HS-5 (cell line): Measurements from ENCODE around the gene NANOS3.
"Not testable (repeated sequence)": the region's sequence is repeated elsewhere in the genome, so short reads cannot be mapped to it uniquely, and the experiment has no call there.

ENCODE experiments used
- DNase-seq: peaks from one replicate; pipeline ENCODE4 v3.0.0-alpha.2; 2012; ENCODE audit warnings: low read depth

Gene NANOS3

DNA sequence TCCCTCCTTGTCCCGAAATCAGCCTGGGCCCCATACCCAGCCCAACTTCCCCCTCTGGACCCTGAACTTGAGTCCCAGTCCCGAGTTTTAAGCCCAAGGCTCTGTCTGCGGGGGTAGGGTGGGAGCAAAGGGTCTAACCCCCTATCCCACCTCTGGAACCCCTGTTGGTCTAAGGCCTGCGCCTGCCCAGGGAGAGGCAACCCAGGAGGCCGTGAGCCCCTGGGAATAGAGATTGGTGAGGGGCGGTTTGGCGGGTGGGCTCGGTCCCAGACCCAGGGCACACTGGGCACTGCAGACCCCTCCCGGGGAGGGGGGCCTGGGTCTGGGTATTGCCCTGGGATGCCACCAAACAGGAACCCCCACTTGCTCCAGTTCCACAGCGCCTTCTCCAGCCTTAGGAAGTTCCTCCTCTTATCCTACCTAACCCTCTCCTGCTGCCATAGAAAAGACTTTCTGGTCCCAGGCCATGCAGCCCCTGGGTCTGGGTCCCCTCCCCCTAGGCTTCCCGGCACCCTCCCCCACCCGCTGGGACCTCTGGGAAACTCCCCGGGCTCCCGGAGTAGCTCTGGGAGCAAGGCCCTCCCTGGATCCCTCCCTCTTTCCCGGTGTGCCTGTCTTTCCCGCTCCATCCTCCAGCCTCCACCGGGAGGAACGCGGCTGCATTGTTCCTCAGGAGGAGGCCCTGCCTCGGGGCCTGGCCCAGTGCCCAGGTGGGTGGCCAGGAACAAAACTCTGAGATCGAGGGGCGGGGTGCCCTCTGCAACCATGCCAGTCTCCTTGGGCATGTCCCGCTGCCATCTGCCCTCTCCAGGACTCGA lies 33.6 kb upstream of the NANOS3 start:
- no peak for DNase-seq

DNA sequence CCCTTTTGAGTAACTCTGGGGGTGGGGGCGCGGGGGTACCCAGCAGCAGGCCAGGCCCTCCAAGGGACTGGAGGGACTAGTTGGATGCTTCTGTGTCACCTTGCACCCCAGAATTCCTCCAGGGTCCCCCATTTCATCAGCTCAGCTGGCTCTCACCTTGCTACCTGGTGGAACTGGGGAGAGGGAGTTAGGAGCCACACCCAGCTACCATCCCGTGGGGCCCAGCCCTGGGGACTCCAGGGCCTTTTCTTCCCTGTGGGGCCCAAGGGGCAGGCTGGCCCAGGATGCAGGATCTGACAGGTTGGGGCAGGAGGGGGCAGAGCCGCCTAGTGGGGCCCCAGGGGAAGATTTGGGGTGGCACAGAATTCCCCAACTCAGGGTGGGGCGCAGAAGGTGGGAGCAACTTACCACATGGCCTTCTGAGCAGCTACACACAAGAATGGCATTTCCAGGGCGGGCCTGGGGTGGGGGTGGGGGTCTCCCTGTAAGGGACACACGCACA lies 32.8 kb upstream of the NANOS3 start:
- no peak for DNase-seq

DNA sequence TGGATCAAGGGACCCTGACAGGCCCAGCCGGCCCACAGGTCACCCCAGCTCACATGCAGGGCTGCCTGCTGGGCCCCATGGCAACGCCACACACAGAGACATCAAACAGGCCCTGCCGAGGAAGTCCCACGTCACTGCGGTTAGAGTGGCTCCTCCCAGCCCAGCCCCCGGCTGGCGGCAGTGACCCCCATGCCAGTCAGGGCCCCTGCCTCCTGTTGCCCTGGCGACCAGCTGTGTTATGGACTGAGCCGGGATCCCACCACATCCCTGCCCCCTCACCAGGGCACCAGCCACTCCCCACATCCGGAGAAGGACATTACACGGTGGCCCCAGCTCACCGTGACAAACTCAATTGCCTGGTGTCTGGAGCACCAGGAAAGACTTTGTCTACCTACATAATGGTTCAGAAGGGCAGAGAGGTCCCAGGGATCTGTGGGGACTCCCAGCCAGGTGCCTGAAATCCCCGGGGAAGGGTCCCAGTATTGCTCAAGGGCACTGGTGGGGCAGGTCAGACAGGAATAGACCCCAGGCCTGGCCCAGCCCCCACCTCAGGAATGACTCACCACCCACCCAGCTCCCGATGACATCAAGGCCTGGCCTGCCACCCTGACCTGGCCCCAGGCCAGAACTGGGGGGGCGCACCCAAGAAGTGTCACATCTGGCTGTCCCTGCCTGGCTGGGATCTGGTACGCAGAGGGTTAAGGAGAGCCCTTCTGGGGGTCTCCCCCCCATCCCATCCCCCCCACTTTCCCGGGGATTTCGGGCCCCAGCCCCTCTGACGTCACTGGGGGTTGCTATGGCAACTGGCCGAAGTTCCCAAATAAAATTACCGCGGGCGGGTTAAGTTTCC lies 30.2 kb upstream of the NANOS3 start:
- DNase-seq = peak; percentile 83

DNA sequence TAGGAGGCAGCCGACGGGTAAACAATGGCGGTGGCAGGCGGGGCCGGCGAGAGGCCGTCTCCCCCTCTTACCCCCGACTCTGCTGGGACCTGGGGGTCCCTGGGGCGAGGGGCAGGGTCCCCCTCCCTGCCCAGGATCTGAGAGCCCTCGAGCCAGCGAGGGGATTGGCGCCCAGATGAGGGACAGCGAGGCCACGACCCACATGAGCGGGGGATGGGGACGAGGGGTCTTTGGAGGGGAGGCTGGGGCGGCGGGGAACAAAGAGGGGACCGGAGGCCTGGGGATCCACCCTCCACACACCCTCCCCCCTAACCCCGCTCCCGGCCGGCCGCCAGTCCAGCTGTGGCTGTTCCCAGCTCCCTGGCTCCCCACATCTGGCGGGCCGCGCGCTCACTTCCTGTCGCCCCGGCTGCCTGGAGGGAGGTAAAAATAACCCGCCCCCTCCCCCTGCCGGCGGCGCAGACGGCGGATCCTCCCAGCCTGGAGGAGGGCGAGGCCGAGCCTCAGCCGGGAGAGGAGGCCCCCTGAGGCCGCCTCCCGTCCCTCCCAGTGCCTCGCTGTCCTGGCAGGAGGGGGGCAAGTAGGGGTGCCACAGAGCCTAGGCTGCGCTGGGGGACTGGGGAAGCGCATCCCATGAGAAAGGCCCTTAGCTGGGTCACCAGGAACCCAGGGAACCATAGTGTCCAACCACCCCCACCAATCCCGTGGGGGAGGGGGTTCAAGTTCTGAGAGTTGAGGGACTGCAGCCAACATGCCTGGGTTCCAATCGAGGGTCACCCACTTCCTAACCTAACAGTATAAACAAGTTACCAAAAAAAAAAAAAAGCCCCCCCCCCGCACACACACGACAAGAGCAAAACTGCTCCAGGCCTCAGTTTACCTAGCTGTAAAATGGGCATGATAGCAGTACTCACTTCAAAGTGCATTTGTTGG lies 29.3 kb upstream of the NANOS3 start:
- peak; percentile 74 for DNase-seq

DNA sequence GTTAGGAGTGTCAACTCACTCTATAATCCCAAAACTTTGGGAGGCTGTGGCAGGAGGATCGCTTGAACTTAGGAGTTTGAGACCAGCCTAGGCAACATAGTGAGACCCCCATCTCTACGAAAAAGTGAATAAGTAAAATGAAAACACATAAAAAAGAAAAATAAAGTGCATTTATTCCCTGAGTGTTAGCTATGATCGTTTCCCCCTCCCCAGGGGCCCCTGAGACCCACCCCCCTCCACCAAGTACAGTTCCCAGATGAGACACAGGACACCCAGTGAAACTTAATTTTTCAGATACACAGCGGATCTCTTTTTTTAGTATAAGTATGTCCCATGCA lies 28.6 kb upstream of the NANOS3 start:
- DNase-seq = no peak

DNA sequence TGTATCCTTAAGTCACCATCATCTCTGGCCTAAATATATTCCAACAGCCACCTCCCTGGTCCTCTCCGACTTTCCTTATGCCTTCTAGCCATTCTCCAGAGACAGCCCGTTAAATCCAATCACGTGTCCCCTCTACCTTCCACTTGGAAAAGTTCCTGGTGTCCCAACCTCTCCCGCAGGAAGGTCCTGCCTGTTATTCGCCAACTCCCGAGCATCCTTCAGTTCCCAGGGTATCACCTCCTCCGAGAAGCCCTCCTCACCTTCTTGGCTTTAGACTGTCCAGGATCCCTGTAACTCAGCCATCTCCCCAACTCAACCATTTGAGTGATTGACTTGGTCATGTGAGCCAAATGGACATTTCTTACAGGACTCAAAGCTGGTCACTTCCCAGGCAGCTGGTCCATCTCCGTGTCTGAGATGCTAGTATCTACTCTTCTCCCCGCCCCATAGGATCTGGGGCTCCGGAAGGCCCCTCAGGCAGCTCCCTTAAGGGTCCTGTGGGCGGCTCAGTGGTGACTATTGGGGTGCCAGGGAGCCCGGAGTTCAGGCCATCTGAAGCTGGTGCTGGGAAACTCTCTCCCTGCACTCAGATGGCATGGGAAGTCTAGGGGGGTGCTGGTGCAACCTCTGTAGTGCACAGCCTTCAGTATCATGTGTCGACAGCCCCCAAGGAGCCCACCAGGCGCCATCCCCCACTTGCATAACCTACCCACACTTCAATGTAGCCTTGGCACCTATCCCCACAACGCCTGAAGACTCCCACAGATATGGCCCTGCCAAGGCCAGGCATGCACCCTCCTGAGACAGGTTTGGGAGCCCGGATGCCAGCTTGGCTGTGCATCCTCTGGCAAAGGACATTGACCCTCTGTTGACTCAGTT lies 27.9 kb upstream of the NANOS3 start:
- DNase-seq = no peak

DNA sequence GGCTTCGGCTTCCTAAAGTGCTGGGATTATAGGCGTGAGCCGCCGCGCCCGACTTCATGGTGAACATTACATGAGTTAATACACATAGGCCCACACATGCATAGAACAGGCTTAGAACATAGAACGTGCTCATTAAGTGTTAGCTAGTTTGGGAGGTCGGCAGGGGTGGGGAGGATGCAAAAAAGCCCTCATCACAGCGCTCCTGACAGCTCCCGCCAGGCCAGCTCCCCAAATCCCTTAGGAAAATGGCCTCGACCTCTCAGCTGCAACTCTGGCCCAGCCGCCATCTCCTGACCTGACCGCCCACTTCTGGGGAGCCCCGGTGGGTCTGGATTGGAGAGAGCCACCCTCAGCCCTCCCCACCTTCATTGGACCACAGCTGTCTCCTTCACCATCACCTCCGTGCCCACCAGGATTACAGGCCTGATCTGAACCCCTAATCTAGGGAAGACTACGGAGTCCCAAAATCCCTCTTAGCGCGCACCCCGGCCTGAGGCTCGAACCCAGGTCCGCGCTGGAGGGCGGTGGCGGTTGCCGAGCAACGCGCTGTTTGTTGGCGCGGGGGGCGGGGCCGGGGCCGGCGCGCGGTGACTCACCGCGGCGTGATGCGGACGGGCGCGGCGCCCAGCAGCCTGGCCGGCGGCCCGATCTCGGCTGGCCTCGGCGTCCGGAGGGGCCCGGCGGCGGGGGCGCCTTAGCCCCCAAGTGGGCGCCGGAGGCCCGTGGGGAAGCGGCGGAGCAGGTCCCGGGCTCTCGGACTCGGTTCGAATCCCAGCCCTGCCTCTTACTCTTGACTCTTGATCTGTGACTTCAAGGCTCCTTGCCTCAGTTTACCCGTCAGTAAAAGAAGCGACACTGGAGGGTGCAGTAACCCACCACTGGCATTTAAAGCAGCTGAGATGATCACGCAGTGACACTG lies 26.7 kb upstream of the NANOS3 start:
- no peak for DNase-seq

DNA sequence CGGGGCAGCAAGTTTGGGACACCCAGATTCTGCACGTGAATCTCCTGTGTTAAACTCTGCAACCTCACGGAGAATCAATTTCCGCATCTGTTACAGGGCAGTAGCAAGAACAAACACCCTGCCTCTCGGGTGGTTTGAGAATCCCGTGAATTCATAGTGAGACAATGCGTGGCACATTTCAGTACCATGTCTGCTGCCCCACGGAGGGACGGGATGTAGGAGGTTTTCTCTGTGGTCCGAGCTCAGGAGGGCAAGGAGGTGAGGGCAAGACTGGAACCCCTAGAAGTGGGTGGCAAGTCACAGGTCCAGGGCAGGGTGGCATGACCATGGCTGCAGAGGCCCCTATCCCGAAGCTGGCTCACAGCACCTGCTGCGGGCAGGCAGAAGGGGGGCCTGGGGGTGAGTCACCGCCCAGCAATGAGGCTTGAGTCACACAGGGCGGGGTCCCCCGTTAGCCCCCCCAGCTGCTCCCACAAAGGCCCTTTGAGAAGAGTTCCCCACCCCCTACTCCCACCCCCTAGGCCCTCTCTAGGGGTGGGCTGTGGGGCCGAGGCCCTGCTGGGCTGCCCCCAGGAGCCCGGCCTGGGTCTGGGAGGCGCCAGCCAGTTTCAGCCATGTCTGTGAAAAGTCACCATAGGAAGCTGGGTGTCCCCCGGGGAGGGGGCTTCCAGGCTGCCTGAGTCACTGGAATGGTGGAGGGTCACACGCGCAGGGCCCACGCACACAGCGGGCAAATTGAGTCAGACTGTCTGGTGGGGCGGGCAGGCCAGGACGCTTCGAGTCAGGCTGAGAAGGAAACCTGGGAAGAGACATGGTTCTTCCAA lies 25.8 kb upstream of the NANOS3 start:
- DNase-seq = peak; percentile 88

DNA sequence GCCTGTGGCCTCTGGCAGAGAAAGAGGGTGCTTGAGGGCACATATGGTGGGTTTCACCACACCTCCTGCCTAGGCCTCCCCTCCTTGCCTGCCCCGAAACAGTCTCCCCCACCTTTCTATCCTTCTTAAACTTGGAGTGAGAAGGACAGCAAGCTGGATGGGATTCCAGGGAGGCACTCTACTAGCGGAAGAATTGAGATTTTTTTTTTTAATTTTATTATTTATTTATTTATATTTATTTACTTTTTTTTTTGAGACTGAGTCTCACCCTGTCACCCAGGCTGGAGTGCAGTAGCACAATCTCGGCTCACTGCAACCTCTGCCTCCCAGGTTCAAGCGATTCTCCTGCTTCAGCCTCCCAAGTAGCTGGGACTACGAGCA lies 25.2 kb upstream of the NANOS3 start:
- not testable (repeated sequence) for DNase-seq

DNA sequence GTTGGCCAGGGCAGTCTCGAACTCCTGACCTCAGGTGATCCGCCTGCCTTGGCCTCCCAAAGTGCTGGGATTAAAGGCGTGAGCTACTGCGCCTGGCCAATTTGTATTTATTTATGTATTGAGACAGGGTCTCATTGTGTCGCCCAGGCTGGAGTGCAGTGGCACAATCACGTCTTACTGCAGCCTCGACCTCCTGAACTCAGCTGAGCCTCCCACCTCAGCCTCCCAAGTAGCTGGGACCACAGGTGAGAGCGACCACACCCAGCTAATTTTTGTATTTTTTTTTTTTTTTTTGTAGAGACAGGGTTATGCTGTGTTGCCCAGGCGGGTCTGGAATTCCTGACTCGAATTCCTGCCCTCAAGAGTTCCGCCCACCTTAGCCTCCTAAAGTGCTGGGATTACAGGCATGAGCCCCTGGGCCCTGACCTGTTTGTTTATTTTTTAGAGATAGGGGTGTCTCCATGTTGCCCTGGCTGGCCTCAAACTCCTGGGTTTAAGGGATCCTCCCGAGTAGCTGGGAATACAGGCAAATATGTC lies 24.7 kb upstream of the NANOS3 start:
- DNase-seq = not testable (repeated sequence)

DNA sequence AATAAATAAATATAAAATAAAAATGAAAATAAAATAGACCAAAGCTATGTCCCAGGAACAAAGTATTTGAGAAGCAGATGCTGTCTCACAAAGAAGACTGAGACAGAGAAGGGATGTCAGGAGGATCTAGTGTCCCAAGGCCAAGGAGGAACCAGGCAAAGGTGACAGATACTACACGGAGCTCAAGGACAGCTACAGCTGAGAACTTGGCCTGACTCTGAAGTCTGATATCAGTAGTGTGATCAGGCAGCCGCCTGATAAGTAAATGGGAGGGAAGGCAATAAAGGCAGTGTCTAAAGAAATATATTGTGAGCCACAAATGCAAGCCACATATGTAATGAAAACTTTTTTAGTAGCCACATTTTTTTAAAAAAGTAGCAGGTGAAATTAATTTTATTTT lies 20.4 kb upstream of the NANOS3 start:
- no peak for DNase-seq

DNA sequence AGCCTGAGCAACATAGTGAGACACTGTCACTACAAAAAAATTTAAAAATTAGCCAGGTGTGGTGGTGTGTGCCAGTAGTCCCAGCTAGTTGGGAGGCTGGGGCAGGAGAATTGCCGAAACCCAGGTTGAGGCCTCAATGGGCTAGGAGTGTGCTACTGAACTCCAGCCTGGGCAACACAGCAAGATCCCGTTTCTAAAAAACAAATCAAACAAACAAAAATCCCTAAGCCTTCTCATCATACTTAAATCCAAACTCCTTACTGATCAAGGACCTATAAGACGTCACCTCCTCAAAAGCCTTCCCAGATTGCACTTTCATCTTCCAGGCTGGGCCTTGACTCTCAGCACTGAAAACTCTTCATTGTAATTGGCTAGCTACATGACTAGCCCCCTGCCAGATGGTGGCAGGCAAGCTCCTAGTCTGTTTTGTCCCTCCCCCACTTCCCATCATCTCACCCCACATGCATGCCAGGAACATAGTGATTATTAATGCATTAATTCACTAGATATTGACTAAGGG lies 17.5 kb upstream of the NANOS3 start:
- DNase-seq = no peak

DNA sequence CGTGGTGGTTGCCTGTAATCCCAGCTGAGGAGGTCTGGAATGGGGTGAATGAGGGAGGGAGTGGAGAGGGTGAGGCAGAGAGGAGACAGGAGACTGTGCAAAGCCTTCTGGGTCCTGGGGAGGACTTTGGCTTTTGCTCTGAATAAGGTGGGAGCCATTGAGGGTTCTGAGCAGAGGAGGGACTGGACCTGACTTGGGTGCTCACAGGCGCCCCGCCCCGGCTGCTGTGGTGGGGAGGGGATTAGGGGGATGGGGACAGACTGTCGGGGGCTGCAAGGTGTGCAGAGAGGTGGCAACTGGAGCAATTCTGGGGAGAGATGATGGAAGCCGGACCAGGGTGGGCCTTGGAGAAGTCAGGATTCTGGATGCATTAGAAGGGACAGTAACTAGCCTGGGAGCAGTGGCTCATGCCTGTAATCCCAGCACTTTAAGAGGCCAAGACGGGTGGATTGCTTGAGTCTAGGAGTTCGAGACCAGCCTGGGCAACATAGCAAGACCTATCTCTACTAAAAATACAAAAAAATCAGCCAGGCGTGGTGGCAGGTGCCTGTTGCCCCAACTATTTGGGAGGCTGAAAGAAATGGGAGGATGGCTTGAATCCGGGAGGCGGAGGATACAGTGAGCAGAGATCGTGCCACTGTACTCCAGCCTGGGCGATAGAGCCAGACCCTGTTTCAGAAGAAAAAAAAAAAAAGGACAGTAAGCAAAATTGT lies 16.1 kb upstream of the NANOS3 start:
- DNase-seq = no peak

DNA sequence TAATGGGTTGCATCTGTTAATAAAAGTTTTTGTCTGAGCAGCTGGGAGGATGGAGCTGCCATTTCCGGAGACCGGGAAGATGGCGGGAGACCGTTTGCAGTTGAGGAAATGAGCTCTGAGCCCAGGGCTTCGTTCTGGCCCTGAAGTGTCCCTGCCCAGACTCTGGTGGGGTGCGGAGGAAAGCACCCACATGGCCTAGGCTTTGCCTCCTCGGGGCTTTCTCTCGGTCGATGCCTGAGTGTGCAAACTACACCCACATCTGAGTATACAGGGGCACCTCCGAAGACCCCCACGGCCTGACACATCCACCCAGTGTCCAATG lies 15.6 kb upstream of the NANOS3 start:
- no peak for DNase-seq

DNA sequence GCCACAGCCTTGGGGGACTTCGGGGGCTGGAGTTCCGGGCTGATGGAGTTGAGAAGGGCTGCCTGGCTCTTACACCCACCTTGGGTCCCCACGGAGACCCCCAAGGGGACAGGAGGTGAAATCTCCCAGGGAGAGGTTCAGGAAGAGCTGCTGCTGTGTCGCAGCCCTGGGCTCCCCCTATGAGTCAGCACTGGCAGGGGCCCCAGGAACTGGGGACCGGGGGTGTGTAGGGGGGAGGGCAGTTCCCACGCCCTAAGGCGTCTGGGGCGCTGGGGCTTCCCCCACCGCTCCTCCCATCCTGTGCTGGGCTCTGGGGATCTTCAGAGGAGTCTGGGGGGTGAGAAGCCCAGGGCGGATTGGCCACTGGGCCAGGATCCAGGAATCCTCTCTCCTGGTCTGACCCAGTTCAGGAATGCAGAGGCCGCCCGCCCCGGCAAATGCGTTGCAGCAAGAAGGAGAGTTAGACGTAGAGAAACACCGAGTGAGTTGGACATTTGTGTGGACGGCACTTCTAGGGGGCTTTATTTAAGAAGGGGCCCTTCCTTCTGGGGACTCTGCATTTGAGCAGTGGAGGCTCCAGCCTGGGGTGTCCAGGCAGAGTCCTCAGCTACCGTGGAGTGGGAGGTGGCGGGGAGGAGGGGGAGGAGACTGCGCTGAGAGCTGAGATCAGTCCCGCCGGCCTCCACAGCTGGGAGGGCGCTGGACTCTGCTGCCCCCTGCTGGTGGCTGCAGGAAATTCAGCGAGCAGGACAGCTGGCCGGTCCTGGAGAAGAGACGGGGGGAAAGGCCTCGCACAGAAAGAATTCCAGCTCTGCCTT lies 15.0 kb upstream of the NANOS3 start:
- peak; percentile 82 for DNase-seq

DNA sequence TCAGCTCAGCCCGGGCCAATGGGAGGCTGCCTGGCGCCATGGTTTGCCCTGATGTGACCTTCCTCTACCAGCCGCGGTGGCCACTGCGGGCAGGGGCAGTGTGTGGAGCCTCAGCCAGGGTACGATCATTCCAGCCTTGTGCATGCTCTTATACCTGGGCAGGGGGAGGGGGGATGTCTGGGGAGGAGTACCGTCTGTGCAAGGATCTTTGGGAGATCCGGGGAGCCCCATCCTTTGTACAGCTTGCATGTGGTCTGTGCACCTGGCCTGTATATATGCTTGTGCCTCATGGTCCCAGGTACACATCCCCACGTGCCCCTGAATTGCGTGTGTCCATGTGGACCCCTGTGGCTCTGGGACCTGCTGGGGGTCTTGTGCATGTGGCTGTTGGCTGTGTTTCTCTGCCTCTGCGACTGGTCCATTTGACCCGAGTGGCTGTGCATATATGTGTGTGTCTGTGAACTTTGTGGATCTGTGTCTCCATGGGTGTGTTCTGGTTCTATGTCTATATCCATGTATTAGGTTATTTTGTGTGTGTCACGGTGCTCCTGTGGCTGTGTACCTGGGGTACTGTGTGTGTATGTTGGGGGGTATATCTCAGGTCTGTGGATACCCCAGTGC lies 12.8 kb upstream of the NANOS3 start:
- DNase-seq = no peak
